ENCODE data around the gene ERC2. TPM values are rescaled to one million over a fixed set of nuclear protein-coding genes. Genes with fewer than 3 reads are reported as not detected.

ERC2 gene
- total and polyA plus RNA-seq, 2 donors (not counting 3 experiments of a cell fraction or from before 2014, with no cell fraction given), result 5.6 to 15.5 TPM

GRCh38 chr3:55755516-55756205, 712.6 kb downstream of the ERC2 start:
- dilution Hi-C loops (cut with MboI; ENCODE audit: extremely low pct_ligation_motif_present, low sequenced_read_pairs), result no loop called here
- no peak for TF ChIP-seq EZH2 (IDR thresholded peaks at IDR 0.05; ENCODE audit: borderline replicate concordance, low read depth, low read length, severe bottlenecking)
- TF ChIP-seq JUN (IDR thresholded peaks at IDR 0.05; ENCODE audit: borderline replicate concordance, insufficient read depth, insufficient read length, low read depth), result no peak
- no peak for TF ChIP-seq FOS (IDR thresholded peaks at IDR 0.05; ENCODE audit: borderline replicate concordance, insufficient read depth, low read length)
- no peak for TF ChIP-seq POLR2AphosphoS5 (IDR thresholded peaks at IDR 0.05; ENCODE audit: insufficient read depth, low read depth, low read length)
- TF ChIP-seq MYC (IDR thresholded peaks at IDR 0.05; ENCODE audit: low read depth, low read length), result no peak
- TF ChIP-seq, protein P1, sequence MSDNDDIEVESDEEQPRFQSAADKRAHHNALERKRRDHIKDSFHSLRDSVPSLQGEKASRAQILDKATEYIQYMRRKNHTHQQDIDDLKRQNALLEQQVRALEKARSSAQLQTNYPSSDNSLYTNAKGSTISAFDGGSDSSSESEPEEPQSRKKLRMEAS (IDR thresholded peaks at IDR 0.05; ENCODE audit: insufficient read depth, insufficient read length), result no peak
- TF ChIP-seq, protein P2, sequence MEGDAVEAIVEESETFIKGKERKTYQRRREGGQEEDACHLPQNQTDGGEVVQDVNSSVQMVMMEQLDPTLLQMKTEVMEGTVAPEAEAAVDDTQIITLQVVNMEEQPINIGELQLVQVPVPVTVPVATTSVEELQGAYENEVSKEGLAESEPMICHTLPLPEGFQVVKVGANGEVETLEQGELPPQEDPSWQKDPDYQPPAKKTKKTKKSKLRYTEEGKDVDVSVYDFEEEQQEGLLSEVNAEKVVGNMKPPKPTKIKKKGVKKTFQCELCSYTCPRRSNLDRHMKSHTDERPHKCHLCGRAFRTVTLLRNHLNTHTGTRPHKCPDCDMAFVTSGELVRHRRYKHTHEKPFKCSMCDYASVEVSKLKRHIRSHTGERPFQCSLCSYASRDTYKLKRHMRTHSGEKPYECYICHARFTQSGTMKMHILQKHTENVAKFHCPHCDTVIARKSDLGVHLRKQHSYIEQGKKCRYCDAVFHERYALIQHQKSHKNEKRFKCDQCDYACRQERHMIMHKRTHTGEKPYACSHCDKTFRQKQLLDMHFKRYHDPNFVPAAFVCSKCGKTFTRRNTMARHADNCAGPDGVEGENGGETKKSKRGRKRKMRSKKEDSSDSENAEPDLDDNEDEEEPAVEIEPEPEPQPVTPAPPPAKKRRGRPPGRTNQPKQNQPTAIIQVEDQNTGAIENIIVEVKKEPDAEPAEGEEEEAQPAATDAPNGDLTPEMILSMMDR (IDR thresholded peaks at IDR 0.05; ENCODE audit: extremely low read depth in 1 of 2, insufficient read depth in 1 of 2, low read depth in 1 of 2, low read length in 2 of 2), result no peak
- TF ChIP-seq POLR2A (IDR thresholded peaks at IDR 0.05; ENCODE audit: low read depth, low read length), result no peak
- no peak for TF ChIP-seq GATA2 (IDR thresholded peaks at IDR 0.05; ENCODE audit: insufficient read depth, insufficient read length, low read depth, low read length)
- no peak overlapping the region for H3K4me2 ChIP-seq (ENCODE audit: insufficient read depth, low read length)
- H2AFZ ChIP-seq (ENCODE audit: low read depth, low read length), result no peak overlapping the region
- H3K9ac ChIP-seq (replicated peaks; ENCODE audit: extremely low read depth, insufficient read depth, low read length), result no peak overlapping the region
- POLR2A ChIA-PET, result no interaction called here
- H4K20me1 ChIP-seq (replicated peaks; ENCODE audit: control insufficient read depth, extremely low read depth, insufficient read depth, low read length), result no peaks in the 10 kb centered on the region
- DNase-seq (ENCODE audit: low read depth, low spot score) (no peak), FAIRE-seq (no peak)
- intact Hi-C loops (cut with micrococcal nuclease), result no loop called here
- H3K27me3 ChIP-seq (ENCODE audit: control insufficient read depth in 2 of 2, insufficient read depth in 2 of 2, low read length in 2 of 2), result no peaks in the 10 kb centered on the region
- no peaks in the 10 kb centered on the region for H3K36me3 ChIP-seq (ENCODE audit: control insufficient read depth in 2 of 2, extremely low read depth in 1 of 2, insufficient read depth in 2 of 2, low read length in 2 of 2)
- BruUV-seq (replicated peaks), result no TSS peak
- no peaks in the 10 kb centered on the region for H3K9me3 ChIP-seq (replicated peaks; ENCODE audit: control insufficient read depth, insufficient read depth, low read length)
- no peaks in the 10 kb centered on the region for H3K4me1 ChIP-seq (ENCODE audit: control insufficient read depth, extremely low read depth, insufficient read depth, low read length)
- H3K4me3 ChIP-seq (replicated peaks in 1 of 3; ENCODE audit: insufficient read depth in 1 of 3, low read depth in 1 of 3, low read length in 3 of 3), result no peak overlapping the region
- no peak overlapping the region for H3K27ac ChIP-seq (ENCODE audit: insufficient read depth, low read depth, low read length)
- no peaks in the 10 kb centered on the region for H3K79me2 ChIP-seq (ENCODE audit: control insufficient read depth, insufficient read depth, low read length)
- CTCF ChIA-PET, result no interaction called here
- H3K9me1 ChIP-seq (replicated peaks; ENCODE audit: control insufficient read depth, extremely low read depth, insufficient read depth, low read length), result no peaks in the 10 kb centered on the region
